GM21526 (cell line): ENCODE data around the gene PTPRE.

Source experiments
- ATAC-seq: cut with Tn5 transposase; IDR thresholded peaks from one replicate; pipeline ENCODE4 v1.9.1; 2021; ENCODE audit warnings: moderate library complexity; ENCODE audit not compliant: unreplicated experiment, low FRiP score

Gene PTPRE

GRCh38 chr10:128016423-128017060 is 109.6 kb downstream of the PTPRE start:
- no peak for ATAC-seq

- no peak for ATAC-seq
These were observed 110.9 kb downstream of the PTPRE start for GRCh38 chr10:128017822-128018221.

DNA sequence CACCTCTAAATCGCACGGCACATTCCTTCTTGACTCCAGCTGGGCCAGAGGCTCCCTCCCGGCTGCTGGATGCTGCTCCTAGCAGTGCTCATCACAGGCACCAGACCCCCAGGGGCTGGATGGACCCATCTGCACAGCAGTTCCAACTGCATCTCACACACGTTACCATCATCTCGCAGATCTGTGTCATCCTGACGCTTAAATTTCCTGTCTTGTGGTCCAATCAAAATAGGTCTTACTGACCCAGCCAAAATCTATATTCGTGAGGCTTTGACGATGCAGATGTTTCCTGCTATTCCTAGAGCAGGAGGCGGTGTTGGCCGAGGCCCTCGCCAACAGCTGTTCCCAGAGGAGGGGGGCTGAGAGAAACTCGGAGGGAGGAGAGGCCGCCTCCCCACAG is 111.3 kb downstream of the PTPRE start:
- no peak for ATAC-seq

DNA sequence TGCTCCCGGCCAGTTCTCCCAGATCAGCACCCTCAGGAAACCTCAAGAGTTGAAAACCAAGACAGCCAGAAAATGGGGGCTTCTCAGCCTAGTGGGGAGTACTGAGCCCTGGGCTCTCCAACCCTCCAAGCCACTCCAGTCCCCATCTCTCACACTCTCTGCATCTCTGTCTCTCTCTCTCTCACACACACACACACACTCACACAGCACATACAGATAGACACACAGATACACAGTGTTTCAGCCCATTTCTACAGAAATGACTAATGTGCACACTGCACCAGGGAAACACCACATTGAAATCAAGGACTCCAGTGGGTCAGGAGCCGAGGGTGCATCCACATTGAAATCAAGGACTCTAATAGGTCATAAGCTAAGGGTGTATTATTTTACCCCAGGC is 111.8 kb downstream of the PTPRE start:
- ATAC-seq, result no peak

DNA sequence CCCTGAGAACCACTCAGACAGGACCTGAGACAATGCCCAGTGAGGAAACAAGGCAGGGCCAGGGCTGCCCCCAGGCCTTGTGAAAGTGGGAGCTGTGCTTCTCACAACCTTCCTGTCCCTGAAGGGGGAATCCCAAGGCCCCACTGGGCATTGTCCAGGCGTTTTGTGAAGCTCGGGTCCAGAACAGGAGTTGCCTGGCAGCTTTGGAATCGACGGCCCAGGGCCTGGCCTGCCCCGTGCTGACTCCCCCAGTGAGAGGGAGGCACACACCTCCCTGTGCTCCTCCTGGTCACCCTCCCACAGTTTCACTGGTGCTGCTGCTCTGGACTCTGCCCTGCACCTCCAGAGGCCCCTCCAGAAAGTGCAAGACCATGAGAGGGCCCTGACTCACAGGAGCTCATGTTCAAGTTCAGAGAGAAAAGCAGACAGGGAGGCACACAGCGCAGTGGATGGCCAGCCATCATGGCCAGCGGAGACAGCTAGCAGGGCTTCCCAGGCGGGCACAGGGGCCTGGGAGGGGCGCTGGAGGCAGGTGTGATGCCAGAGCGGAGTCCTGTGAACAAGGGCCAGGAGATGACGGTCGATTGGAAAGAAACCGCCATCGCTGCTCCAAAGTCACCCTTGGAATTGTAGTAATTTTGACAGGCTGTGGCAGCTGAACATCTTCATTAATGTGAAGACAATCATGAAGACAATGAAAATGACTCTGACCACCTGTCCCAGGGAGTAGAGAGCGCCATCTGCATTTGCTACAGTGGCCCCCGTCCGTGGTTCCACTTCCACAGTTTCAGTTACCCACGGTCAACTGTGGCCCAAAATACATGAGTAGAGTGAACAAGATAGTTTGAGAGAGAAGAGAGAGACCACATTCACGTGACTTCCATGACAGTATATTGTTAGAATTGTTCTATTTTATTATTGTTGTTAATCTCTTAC is 115.6 kb downstream of the PTPRE start:
- no peak for ATAC-seq

DNA sequence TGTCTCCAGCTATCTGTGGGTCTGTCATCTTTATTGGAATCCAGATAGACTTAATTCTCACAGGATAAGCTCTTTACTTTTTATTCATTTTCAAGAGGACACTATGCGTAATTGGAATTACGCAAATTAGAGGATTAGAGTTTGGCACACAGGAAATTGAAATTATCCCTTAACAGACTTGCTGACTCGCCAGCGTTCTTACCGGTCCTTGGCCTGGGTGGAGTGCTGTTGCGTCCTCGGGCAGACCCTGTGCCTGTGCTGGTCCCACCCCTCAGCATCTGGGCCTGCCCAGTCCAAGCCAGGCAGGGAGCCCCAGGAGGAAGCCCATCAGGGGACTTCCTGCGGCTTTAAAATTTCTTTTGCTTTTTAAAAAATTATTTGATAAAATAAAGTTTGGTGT is 117.5 kb downstream of the PTPRE start:
- no peak for ATAC-seq

DNA sequence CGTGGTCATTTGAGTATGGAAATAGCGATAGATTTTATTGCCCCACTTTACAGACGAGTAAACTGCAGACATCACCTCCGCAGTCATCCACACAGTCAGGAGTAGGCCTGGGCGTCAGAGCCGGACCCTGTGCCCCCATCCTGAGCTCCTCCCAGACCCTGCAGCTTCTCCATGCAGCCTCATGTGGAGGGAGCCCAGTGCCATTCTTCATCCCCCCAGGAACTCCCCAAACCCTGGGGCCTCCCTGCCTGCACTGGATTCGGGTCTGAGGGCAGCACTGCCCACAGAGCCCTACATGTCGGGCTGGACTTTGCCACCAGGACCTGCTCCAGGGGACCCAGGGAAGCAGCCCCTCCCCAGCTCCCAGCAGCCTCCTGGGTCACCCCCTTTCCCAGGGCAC is 118.5 kb downstream of the PTPRE start:
- no peak for ATAC-seq

DNA sequence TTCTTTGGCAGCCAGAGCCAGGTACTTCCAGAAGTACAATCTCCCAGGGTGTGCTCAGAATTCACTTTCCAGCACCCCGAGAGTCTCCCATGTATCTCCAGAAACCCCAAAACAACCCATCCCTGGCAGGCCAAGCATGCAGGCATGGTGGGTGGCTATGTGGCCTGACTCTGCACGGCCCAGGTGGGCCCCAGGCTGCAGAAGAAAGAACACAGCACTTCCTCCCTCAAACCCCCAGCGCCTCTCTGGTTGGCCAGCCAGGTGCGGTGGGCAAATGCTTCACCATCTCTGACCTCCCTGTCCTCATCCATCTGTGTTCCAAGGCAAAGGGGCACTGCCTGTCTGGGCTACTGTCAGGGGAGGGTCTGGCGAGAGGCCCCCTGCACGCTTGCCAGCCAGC is 119.0 kb downstream of the PTPRE start:
- no peak for ATAC-seq

DNA sequence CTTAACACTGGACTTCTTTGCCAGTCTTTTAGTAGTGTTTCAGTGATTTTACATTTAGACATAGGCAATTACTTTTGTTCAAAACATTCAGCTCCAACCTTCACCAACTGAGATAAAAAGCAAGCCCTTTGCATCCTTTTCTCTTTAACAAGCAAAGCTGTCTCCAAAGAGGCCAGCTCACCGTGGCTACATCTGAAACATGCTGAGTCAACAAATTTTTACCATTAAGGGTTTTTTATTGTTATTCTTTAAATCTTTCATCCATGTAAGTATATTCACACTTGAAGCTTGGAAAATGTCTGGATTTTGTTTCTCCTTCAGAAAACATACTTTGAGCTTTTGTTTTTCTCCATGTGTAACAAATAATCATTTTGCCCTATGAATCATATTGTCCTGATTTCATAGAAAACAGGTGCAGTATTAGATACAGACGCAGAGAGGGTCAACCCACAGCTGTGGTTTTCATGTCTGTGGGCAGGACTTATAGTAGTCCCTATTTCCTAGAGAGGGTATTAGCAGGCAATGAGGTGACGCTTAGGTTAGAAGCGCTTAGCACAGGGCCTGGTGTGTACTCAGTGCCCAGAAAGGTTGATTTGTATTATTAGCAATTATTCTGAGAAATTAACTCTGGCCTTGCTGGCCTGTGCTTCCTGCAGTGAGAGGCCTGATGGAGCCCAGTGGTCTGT is 119.9 kb downstream of the PTPRE start:
- no peak for ATAC-seq

DNA sequence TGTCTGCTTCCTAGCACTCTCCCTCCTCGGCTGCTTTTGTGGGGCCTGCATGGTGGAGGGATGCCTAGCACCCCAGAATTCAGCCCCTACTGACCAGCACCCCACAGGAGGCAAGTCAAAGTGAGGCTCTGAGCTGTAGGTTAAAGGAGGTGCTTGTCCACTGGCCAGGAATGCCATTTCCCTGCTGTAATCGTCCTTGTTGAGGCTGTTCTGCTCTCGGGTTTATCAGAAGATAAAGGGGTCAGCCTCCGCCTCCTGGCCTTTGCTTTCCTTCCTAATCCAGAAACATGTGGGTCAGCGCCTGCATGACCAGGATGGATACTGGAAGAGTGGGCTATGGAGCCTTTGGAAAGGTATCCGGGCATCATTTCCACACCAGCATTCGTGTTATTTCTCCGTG is 120.4 kb downstream of the PTPRE start:
- ATAC-seq, result no peak

DNA sequence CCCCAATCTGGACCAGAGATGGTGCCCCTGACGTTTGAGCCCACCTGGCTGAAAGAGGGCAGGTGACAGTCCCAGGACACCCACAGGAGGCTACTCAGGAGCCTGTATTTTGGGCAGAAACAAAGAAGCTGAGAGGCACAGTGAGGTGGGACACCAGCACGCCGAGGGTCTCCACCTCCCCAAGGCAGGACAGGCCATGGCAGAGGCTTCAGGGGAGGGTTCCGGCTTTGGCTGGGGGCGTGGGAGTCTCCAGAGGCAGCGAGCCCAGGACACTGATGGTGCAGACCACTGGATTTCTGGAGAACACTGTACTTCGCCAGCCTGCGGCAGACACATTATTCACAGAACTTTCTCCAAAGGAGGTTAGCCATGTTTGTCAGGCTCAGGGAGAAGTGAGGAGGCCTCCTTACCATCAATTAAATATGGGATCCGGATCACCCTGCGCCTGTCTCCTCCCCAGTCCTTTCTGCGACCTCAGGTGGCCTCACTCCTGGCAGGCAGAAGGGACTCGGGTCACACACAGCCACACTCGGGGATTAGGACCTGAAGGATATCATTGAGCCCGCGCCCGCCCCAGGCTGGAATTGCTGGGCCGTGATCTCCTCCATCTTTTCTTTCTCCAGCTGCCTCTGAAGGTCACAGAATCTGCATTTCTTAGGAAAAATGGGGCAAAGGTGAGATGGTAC is 121.1 kb downstream of the PTPRE start:
- no peak for ATAC-seq

GRCh38 chr10:128028508-128029289 is 121.8 kb downstream of the PTPRE start:
- no peak for ATAC-seq

- no peak for ATAC-seq
These were observed 122.4 kb downstream of the PTPRE start for GRCh38 chr10:128029290-128029651.

GRCh38 chr10:128029731-128030369 is 122.9 kb downstream of the PTPRE start:
- no peak for ATAC-seq

DNA sequence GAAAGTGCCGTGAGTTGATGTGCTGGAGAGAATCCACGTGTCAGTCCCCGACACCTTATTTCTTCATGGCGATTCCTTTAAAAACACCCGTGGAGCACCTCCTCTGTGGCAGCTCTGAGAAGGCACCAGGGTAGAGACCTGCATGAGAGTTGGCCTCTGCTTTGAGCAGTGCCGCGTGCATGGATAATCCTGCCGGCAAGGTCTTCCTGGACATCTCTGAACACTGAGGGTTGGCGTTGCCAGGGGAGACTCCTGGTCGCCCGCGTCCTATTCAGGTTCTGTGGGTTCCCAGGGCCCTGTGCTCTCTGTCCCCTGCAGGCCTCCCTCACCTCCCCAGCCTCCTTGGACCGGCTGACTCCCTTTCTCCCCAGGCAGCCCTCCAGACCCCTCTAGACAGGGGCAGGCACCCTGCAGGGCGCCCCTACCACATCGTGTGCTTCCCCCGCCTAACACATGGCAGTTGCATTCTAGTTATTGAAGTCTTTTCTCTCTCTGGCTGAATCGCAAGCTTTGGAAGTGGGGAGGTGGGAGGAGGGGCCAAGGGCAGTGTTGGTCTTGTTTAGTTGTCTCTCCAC is 123.7 kb downstream of the PTPRE start:
- ATAC-seq, result no peak

- ATAC-seq, result no peak
These were observed 124.3 kb downstream of the PTPRE start for GRCh38 chr10:128031216-128031615.

DNA sequence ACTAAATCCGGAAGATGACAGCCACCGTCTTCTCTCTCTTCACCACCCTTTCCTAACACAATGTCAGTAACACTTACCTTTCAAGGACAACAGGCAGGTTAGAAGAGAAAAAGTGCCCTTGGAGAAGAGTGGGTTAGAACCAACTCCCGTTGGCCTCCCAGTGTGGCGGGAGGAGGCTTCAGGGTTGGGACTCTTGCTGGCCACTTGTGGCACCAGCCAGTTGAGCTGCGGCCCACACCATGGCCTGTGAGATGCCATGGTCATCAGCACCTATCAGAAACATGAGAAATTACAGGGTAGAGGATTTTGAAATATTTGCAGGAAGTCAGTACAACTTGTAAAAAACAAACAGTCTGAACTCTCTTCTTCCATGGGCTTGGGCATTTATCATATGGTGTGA is 125.6 kb downstream of the PTPRE start:
- no peak for ATAC-seq

GRCh38 chr10:128035557-128035973 is 128.7 kb downstream of the PTPRE start:
- peak; percentile 86 for ATAC-seq

DNA sequence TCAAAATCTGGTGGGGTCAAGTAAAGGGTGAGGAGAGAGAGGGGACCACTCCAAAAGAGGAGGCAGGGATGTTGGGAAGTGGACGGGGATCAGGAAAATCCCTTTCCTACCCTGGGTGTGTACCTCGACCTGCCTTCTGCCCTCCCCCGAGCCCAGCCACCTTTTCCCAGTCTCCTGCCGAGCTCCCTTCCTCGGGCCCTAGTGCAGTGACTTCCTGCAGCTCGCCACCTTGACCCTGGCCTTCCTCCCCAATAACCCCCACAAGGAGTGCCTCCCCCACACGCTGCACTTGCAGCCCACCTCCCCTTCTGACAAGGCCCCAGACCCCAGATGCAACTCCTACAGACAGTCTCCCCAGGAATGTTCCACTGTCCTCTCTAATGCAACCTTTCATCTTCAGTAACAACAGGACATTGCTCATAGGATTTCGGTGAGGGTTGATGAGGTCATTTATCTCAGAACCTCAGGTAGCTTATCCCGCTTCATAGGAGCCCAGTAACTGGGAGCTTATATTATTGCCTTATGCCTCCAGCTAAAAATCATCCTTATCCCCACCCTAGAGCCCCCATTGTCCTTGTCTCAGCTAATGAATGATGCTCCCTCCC is 129.2 kb downstream of the PTPRE start:
- no peak for ATAC-seq
